Activated T-helper 1 cell treated with anti-CD3 and anti-CD28 coated beads, Interleukin-2, amount 50 U/mL, for 16 hours (primary cell): ENCODE data around the gene ELL2.
"Not testable (repeated sequence)": the region's sequence is repeated elsewhere in the genome, so short reads cannot be mapped to it uniquely, and the experiment has no call there.

Source experiments
- DNase-seq, 2 donors: peaks; one replicate each; pipeline ENCODE4 v3.0.0-alpha.2; 2020; ENCODE audit warnings: low read depth in 1 of 2, low spot score in 1 of 2

The ELL2 gene

DNA sequence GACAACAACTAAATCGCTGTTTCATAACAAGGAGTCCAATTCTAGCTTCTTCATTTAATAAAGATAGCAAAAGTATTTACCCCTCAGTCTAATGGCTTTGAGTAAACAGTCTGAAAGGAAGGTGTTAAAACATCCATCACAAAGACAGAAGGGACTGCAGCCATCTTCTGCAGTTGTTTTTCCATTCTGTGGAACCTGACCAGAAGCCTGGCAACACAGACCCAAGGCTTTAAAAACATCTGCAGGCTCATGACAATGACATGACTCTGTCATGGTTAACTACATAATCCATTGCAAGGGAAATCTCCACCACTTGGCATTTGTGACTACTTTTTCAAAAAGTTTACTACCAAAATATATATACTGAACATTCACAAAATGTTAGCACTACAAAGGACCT is 51.9 kb downstream of the ELL2 start:
- no peak for DNase-seq

GRCh38 chr5:95908799-95909198 is 52.9 kb downstream of the ELL2 start:
- no peak for DNase-seq

- DNase-seq: no peak
These were observed 53.6 kb downstream of the ELL2 start for GRCh38 chr5:95907740-95908706.

DNA sequence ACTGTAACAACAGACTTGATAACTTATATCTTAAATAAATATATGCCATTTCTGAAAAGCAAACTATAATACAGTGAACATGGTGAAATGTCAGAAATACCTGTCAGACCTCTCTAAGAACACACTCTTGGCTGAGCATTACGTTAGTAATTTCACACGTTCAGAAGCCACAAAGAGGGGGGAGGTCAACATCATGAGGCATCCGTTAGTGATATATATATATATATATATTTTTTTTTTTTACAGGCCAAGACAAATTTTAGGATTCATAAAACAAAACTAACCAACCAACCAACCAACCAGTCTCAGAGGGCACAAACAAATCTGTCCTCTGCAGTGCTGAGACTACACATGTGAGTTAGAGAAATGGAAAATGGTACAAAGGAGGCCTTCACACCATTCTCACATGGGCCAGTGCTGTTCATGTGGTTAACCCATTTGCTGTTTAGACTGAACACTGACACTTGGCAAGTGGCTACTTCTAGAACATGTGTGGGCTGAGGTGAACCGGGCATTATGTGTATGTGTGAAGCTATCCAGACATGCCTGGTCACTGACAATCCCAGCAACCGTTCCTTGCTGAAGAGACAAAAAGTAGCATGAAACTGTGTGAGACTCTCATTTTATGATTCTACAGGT is 54.5 kb downstream of the ELL2 start:
- DNase-seq: no peak

DNA sequence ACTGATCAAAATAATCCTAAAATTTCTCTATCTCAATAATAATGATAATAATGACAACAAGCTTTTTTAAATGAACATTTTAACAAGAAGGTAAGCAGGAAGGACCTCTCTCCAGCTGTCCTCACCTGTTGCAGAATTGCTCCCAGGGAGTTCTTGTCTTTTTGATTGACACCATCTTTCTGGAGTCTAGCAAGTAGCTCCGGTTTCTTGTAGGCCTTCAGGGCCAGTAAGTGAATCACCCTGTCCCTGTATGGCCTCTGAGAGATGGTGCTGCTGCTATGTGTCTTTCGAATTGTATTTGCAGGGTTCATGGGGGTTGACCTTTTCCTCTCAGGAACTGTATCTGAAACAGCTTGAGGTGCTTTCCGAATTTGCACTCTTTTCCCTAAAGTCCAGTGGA is 55.3 kb downstream of the ELL2 start:
- not testable (repeated sequence) for DNase-seq

DNA sequence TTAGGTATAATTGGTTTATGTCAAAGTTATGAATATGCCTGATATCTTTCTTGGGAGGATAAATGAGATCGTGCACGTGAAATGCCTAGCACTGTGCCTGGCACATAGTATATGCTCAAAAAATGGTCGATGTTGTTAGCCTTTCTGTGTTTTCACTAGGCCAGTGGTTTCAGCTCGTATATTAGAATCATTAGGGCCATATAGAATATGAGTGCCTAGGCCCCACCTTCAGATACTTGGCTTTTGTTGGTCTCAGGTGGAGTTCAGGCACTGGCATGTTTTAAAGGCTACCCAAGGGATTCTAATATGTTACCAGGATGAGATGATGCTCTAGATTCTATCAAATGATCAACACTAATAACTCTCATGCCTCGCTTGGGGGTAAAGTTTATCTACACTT is 56.8 kb downstream of the ELL2 start:
- no peak for DNase-seq

DNA sequence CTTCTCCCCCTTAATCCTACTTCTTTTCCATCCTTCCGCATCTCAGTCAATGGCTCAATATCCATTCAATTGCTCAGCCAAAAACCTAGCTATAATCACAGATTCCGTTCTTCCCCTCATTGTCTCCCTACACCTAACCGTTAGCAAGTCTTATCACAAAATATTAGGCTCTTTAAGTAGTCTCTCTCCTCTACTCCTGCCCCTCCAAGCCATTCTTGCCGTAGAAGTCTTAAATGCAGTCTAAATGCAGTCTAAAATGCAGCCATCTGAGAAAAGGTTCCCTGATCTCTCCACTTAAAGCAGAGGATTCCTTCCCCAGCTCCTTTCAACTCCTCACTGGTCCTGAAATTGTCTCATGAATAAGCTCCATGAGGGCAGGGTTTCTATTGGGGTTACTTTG is 57.8 kb downstream of the ELL2 start:
- DNase-seq: no peak

DNA sequence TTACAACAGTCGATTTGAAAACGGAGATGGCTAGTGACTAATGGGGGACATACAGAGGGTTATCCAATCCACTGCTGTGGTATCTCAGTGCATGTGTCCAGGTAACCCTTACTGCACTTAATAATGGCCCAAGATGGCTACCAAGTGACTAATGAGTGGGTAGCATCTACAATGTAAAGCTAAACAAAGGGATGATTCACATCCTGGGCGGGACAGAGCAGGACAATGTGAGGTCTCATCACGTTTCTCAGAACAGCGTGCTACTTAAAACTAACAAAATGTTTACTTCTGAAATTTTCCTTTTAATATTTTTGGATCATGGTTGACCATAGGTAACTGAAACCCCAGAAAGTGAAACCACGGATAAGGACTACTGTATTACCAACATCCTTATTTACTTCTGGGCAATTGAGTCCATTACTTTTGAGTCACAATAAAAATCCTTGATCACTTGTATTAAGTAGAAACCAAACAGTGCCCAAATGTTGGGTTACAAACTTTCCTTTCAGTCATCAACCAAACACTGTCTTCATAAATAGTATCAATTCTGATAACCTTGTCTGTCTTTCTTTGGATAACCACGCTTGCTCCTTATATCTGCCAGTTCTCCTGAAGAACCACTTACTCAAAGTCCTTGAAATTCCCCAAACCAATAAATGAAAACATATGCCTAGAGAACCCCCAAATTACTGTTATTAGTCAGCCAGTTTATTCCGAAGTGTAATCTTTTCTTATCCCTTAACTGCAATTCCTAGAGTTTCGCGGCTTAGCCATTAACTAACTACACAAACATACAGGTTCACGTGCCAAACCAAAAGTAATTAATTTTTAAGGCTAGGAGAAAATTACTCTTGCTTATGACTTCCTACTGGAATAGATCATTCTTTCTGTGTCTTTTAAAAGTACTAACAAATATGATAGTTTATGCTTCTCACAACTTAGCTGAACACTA is 59.7 kb downstream of the ELL2 start:
- DNase-seq: no peak

GRCh38 chr5:95900383-95900958 is 61.2 kb downstream of the ELL2 start:
- DNase-seq: no peak

DNA sequence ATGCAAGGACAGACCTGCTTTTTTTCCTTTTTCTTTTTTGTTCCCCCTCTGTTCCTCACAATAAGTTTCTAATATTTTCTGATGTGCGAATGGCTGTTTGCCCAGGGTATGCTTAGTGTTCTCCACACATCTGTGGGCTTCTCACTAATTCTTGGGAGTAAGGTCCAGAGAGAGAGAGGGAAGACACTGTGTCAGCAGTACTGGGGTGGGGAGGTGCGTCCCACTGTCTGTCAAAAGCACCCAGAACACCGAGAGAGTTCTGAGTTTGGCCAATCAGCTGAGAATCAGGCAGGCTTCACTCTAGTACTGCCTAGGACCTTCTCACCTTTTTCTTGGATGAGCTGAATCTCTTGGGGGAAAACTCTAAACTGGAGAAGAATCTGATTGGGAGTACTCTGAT is 61.8 kb downstream of the ELL2 start:
- DNase-seq: no peak

- DNase-seq: no peak
These were observed 62.6 kb downstream of the ELL2 start for GRCh38 chr5:95899006-95899405.

- DNase-seq: no peak
These were observed 65.9 kb downstream of the ELL2 start for GRCh38 chr5:95895771-95896170.

- no peak for DNase-seq
These were observed 66.4 kb downstream of the ELL2 start for GRCh38 chr5:95895251-95895650.

DNA sequence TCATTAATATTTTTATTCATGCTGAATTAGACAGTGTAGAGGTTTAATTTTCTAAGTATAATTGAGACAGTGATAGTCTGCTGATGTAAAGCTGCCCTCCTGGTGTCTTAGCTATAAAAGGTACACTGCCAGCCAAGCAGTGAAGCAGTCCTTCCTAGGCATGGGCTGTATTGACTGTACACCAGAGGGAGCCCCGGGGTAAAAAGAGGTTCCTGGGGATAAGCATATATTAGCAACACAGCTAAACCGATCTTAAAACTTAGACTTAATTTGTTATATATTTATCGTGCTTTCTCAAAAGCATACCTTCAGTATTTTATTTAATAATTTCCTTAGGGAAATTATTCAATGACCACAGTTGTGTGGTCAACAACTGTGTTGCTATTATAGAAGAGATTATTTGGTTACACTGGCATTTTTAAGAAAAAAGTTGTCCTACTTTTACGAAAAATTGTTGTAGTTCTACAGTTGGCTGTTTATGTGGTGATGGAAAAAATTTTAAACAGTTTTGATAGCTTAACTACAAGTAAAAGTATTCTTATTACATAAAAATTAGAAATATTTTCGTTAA is 68.8 kb downstream of the ELL2 start:
- no peak for DNase-seq

DNA sequence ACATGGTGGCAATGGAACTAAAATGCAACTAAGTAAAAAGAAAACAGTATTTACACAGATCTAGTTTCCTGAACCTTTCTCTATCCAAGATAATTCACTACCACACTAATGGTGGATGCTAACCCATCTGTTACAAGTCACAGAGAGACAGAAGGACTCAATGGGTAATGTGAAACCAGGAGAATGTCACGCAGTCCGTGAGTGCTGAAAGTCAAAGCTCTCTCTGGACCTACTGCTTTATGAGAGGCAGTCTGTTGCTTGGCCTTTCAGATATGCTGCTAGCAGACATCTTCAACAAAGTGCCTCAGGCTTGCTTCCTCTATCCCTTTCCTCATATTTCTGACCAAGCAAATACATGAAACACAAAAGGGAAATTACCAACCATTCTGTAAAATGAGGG is 70.2 kb downstream of the ELL2 start:
- DNase-seq: no peak

DNA sequence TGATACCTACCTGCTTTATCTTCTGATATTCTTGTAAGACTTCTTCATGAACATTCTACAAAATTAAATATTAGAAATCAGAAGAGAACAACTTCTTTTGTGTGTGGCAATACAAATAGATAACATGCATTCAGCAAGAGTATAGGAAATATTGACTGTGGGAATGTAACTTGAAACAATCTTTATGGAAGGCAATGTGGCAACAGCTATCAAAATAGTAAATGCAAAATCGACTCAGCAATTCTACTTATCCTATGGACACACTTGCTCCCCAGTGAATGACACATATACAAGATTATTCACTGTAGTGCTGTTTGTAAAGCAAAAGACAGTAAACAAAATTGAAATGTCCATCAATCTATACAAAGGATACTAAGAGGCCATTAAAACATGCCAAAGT is 72.6 kb downstream of the ELL2 start:
- no peak for DNase-seq

DNA sequence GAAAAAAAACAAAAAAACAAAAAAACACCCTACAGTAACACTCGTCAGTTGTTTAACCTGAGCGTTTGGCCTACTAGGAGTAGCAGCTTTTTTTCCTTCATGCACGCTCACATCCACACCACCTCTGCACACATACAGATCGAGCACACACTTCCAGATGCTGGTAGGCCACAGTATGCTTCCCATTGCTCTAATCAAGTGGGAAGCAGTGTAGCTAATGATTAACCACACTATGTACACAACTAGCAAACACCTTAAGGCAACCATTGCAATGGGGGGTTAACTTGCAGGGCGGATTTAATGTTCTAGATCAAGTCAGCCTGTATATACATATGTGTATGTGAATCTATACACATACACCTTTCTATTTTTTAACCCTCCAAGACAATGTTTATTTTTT is 73.7 kb downstream of the ELL2 start:
- DNase-seq: no peak

DNA sequence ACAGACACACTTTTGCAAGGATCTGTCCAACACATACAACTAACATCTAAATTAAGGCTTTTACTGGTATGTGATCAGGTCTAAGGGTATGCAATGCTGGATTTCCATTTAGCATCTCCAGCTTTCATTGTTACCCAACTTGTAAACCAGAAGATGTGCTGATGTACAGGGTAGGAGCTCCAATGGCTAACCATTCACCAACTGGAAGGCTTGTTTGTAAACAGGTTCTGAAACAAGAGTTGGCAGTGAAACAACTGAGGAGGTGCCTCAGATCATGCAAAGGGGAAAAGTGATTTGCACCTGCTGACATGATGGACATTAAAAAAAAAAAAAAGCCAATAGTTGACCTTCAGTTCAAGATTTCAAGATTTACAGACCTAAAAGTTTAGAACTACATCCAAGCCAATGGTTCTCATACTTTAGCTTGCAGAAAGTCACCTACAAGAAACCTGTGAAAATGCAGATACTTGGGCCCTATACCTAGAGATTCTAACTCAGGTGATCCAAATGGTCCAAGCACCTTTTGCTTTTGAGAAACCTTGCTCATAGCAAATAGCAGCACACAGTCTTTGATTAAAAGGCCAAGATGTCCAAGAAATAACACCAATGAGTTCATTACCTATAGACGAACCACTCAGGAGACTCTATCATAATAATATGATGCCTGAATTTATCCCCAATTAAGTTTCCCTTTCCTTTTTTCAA is 75.2 kb downstream of the ELL2 start:
- no peak for DNase-seq

GRCh38 chr5:95884511-95884910 is 77.1 kb downstream of the ELL2 start:
- no peak for DNase-seq

- DNase-seq: no peak
These were observed 77.7 kb downstream of the ELL2 start for GRCh38 chr5:95884017-95884325.
